Erythroblast (primary cell): ENCODE results near the gene B3GNT5.

Experiments
- GATA1 ChIP-seq: IDR thresholded peaks from 2 replicates; pipeline ENCODE4 v1.6.1; 2011; ENCODE audit warnings: low read depth, mild to moderate bottlenecking, control low read depth, low read length, moderate library complexity
- POLR2A ChIP-seq: IDR thresholded peaks from 2 replicates; pipeline ENCODE4 v1.6.1; 2011; ENCODE audit warnings: mild to moderate bottlenecking, low read length

- peak; percentile 44 for TF ChIP-seq POLR2A
- TF ChIP-seq GATA1 = no peak
These were observed 54.0 kb downstream of the B3GNT5 start for GRCh38 chr3:183306798-183307671.
